Activated T-helper 1 cell treated with anti-CD3 and anti-CD28 coated beads, Interleukin-2, amount 50 U/mL, for 16 hours (primary cell): Measurements from ENCODE around the gene CA5A.

Experiments used
- DNase-seq, 2 donors: peaks; one replicate each; pipeline ENCODE4 v3.0.0-alpha.2; 2020; ENCODE audit warnings: low read depth in 1 of 2, low spot score in 1 of 2

CA5A gene

GRCh38 chr16:87838643-87839541, 97.4 kb downstream of the CA5A start:
- no peak for DNase-seq
